Left renal pelvis (tissue), 4 donors: ENCODE results near the gene ZNF26. TPM values are rescaled to one million over a fixed set of nuclear protein-coding genes. Genes with fewer than 3 reads are reported as not detected.

ENCODE experiments used
- DNase-seq, 4 donors: peaks; one replicate each; pipeline ENCODE4 v3.0.0-alpha.2; 2013; ENCODE audit warnings: low read depth in 4 of 4, low spot score in 3 of 4
- polyA plus RNA-seq, 4 donors: library from polyadenylated mRNA; unstranded; fragments of 120-200 nt; gene quantifications; one replicate each; pipeline ENCODE4 v1.2.1, GENCODE V29; 2013; ENCODE audit not compliant: insufficient read length in 4 of 4

ZNF26 gene
- polyA plus RNA-seq, 4 donors, result 10.8 to 15.8 (median 12.2) TPM

GRCh38 chr12:133058203-133059113, 72.3 kb downstream of the ZNF26 start:
- no peak for DNase-seq

- no peak for DNase-seq
Measured at GRCh38 chr12:133061954-133062353, 75.8 kb downstream of the ZNF26 start.

- DNase-seq, result no peak
Measured at GRCh38 chr12:133063556-133063955, 77.4 kb downstream of the ZNF26 start.

GRCh38 chr12:133073836-133074235, 87.7 kb downstream of the ZNF26 start:
- no peak for DNase-seq

Other genes with a start within 250 kb of the ZNF26 start
- 10 to 100 TPM; 60.5 to 83.9 (median 67.6) TPM for gene ANKLE2, start 224.5 kb upstream of the ZNF26 start, polyA plus RNA-seq
- gene GOLGA3, start 157.5 kb upstream of the ZNF26 start, polyA plus RNA-seq, result 10 to 100 TPM; 25.1 to 35.3 (median 29.9) TPM
- 10 to 100 TPM; 16.6 to 26.6 (median 22.1) TPM for gene CHFR, start 98.8 kb upstream of the ZNF26 start, polyA plus RNA-seq
- 10 to 100 TPM; 18.9 to 30.6 (median 25.1) TPM for gene ZNF605, start 30.1 kb upstream of the ZNF26 start, polyA plus RNA-seq
- 10 to 100 TPM; 73.7 to 84.7 (median 75.7) TPM for gene ZNF84, start 51.1 kb downstream of the ZNF26 start, polyA plus RNA-seq
- gene ZNF140, start 94.6 kb downstream of the ZNF26 start, polyA plus RNA-seq, result 10 to 100 TPM; 34.9 to 45.6 (median 43.1) TPM
- 1 to 10 TPM; 3.6 to 7.6 (median 4.2) TPM for gene ZNF891, start 143.9 kb downstream of the ZNF26 start, polyA plus RNA-seq
- 10 to 100 TPM; 14.3 to 26.9 (median 23.7) TPM for gene ZNF10, start 144.3 kb downstream of the ZNF26 start, polyA plus RNA-seq
- 10 to 100 TPM; 23.2 to 43.9 (median 32.2) TPM for gene ZNF268, start 195.1 kb downstream of the ZNF26 start, polyA plus RNA-seq
- gene ANHX, start 249.5 kb downstream of the ZNF26 start, polyA plus RNA-seq, result under 1 TPM in 1 of 4 donors, not detected in 3; 0.11 TPM